Lower leg skin (tissue), 3 donors: ENCODE results near the gene GRIK4.

ENCODE experiments used
- CTCF ChIP-seq, 3 donors: fragments of 450-650 bp; IDR thresholded peaks; one replicate each; pipeline ENCODE4 v1.5.1; 2016; ENCODE audit warnings: antibody characterized with exemption in 3 of 3, mild to moderate bottlenecking in 3 of 3, moderate library complexity in 2 of 3
- POLR2A ChIP-seq, 2 donors: fragments of 450-650 bp; IDR thresholded peaks; one replicate each; pipeline ENCODE4 v1.6.1; 2016 to 2017; ENCODE audit warnings: antibody characterized with exemption in 2 of 2, mild to moderate bottlenecking in 1 of 2, moderate library complexity in 1 of 2

GRCh38 chr11:121035169-121035755 lies 523.7 kb downstream of the GRIK4 start:
- TF ChIP-seq CTCF (IDR thresholded peaks at IDR 0.05): no peak
- TF ChIP-seq POLR2A (IDR thresholded peaks at IDR 0.05): no peak
